ENCODE measurements around the gene SPPL2C. TPM values are rescaled to one million over a fixed set of nuclear protein-coding genes. Genes with fewer than 3 reads are reported as not detected.

The SPPL2C gene
- total RNA-seq, 2 experiments from 2014 or later: not detected

DNA sequence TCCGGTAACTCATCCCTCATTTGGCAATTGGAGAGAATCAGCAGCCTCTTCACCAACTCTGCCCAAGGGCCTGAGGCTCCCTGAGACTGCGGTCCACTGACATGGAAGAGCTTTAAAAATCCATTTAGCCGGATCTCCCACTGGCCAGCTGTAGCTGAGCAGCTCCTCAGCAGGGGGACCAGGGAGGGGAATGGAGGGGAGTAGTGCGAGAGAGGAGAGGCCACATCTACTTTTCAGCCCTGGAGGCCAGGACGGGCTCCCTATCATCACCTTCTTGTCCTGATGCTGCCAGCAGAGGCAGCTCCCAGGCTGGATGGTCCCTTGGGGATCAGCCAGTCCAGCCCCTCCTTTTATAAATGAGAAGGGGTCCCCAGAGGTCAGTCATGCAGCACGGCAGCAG, 25.0 kb upstream of the SPPL2C start:
- no peak for DNase-seq
- no peaks in the 10 kb centered on the region for H3K4me1 Mint-ChIP-seq (ENCODE audit: low read depth)
- H3K27ac Mint-ChIP-seq: no peak overlapping the region
- no peaks in the 10 kb centered on the region for H3K27me3 Mint-ChIP-seq (ENCODE audit: low read depth)
- CTCF ChIA-PET: interaction anchor here (1.0 to 2.6 kb wide), 3 partner anchors 12 to 180 kb away, joined by 3 to 8 read pairs (median 3); no protein-coding TSS in a partner anchor
- no peak overlapping the region for H3K4me3 Mint-ChIP-seq
- no peaks in the 10 kb centered on the region for H3K36me3 Mint-ChIP-seq (ENCODE audit: low read depth)
- intact Hi-C loops (cut with micrococcal nuclease): no loop called here
- no peaks in the 10 kb centered on the region for H3K9me3 Mint-ChIP-seq

DNA sequence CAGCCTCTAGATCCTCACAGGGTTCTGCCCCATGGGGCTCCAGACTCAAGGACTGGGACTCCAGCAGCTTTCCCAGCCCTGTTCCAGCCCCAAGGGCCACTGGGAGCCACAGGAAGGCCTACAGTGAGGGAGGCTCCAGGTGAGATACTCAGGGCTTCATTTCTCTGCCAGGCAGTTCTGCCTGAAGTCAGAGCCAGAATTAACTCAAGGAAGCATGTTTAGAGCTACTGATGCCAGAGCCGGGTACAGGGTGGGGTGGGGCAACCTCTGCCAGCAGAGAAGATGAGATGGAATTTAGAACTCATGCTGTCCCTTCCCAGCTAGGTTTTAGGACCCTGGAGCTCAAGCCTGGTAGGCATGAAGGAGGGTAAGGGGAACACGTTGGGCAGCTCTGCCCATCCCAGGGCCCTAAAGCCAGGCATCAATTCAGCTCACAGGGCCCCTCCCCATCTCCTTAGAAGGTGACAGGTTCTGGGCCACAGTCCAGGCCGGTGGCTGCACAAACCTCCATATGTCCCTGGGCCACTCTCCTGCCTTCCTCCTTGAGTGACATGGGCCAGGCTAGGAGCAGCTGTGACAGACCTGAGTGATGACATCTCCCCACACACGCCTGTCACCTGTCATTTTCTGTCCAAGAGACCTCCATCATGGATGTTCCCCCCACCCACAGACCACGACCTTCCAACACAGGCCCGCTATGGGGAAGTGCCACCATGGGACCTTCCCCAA, 24.5 kb upstream of the SPPL2C start:
- H3K4me1 Mint-ChIP-seq (ENCODE audit: low read depth): no peaks in the 10 kb centered on the region
- H3K4me3 Mint-ChIP-seq: no peak overlapping the region
- no peak overlapping the region for H3K27ac Mint-ChIP-seq
- H3K27me3 Mint-ChIP-seq (ENCODE audit: low read depth): no peaks in the 10 kb centered on the region
- CTCF ChIA-PET: interaction anchor here (1.0 to 2.6 kb wide), 3 partner anchors 11 to 180 kb away, joined by 3 to 8 read pairs (median 3); no protein-coding TSS in a partner anchor
- no peaks in the 10 kb centered on the region for H3K36me3 Mint-ChIP-seq (ENCODE audit: low read depth)
- intact Hi-C loops (cut with micrococcal nuclease): no loop called here
- DNase-seq: no peak
- no peaks in the 10 kb centered on the region for H3K9me3 Mint-ChIP-seq

DNA sequence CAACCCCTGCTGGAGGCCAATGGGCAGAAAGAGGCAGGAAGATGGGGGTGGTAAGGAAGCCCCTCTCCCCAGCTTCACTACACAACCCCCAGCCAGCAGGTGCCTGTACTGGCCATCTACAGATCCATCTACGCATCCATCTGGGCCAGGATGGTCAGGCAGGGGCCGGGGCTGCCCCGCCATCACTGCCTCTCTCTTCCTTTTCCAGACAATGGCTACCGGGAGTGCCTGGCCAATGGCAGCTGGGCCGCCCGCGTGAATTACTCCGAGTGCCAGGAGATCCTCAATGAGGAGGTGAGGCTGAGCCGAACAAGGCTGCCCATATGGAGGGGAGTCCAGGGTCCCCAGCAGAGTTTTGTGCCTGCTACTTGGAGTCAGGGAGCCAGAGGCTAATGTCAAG, 23.5 kb upstream of the SPPL2C start:
- CTCF ChIA-PET: no interaction called here
- Mint-ChIP-seq H3K4me3 (no peak overlapping the region), H3K27ac (no peak overlapping the region), H3K27me3 (ENCODE audit: low read depth) (no peaks in the 10 kb centered on the region), H3K9me3 (no peaks in the 10 kb centered on the region), H3K36me3 (ENCODE audit: low read depth) (no peaks in the 10 kb centered on the region), H3K4me1 (ENCODE audit: low read depth) (no peaks in the 10 kb centered on the region)
- intact Hi-C loops (cut with micrococcal nuclease): no loop called here
- no peak for DNase-seq

DNA sequence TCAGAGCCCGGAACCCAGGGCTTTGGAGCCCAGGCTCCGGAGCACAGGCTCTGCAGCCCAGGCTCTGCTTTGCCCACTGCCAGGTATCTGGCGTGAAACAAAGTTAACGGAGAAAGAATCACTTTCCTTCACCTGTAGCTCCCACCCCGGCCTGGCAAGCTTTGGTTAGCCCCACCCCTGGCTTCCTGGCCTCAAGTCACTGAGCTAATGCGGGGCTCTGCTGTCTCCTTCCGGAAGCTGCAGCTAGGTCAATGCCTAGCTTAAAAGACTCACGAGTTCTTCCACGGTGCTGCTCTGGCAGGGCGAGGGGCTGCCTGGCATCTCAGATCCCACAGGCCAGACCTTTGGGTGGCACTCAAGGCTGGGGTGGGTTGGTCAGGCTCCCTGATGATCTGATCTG, 21.1 kb upstream of the SPPL2C start:
- Mint-ChIP-seq H3K9me3 (no peaks in the 10 kb centered on the region), H3K27me3 (ENCODE audit: low read depth) (no peaks in the 10 kb centered on the region), H3K27ac (no peak overlapping the region), H3K4me1 (ENCODE audit: low read depth) (no peaks in the 10 kb centered on the region), H3K4me3 (no peak overlapping the region), H3K36me3 (ENCODE audit: low read depth) (no peaks in the 10 kb centered on the region)
- CTCF ChIA-PET: interaction anchor here (1.1 kb wide), 1 partner anchor 8 kb away, joined by 3 read pairs; no protein-coding TSS in a partner anchor
- intact Hi-C loops (cut with micrococcal nuclease): no loop called here
- peak; percentile 10 for DNase-seq

DNA sequence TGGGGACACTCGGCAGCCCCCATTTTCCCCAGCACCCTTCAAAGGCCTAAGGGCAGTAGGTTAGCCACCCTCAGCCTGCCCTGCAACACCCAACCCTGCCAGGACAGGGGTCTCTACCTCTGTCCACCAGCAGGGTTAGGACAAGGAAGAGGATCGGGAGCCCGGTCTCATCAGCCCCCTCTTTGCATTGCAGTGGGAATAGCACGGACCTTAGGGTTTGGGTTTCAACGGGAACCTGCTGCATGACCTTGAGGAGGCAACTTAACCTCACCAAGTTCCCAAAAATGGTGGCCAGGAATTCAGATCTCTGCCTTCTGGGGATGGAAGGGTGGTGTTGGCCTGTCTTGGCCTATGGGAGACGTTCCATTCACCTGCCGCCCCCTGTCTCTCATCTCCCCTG, 20.2 kb upstream of the SPPL2C start:
- DNase-seq: no peak
- Mint-ChIP-seq H3K4me3 (no peak overlapping the region), H3K9me3 (no peaks in the 10 kb centered on the region), H3K4me1 (ENCODE audit: low read depth) (no peaks in the 10 kb centered on the region), H3K36me3 (ENCODE audit: low read depth) (no peaks in the 10 kb centered on the region), H3K27me3 (ENCODE audit: low read depth) (no peaks in the 10 kb centered on the region), H3K27ac (no peak overlapping the region)
- intact Hi-C loops (cut with micrococcal nuclease): no loop called here
- CTCF ChIA-PET: no interaction called here

DNA sequence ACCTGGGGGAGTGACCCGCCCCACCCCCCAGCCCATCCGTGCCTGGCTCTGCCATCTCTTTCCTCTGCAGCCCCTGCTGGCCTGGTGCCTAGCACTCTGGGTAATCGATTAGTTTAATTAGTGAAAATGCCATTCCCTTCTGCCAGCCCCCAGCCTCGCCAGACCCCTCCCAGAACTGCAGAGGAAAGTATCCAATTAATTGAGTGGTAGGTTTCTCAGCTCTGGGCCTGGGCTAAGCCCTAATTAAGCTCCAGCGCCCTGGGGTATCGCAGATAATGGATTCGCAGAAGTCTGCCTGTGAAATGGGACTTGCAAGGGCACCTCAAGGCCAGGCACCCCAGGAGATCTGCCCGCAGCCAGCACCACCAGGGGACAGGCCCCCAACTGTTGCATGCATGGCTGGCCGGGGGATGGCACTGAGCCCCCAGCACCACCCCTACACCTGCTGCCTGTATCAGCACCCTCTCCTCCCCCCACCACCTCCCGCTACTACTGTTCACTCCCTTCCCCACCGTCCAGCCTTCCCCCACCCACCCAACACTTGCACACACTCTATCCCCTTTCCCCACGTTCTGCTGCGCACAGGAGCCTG, 19.7 kb upstream of the SPPL2C start:
- intact Hi-C loops (cut with micrococcal nuclease): no loop called here
- H3K36me3 Mint-ChIP-seq (ENCODE audit: low read depth): no peaks in the 10 kb centered on the region

DNA sequence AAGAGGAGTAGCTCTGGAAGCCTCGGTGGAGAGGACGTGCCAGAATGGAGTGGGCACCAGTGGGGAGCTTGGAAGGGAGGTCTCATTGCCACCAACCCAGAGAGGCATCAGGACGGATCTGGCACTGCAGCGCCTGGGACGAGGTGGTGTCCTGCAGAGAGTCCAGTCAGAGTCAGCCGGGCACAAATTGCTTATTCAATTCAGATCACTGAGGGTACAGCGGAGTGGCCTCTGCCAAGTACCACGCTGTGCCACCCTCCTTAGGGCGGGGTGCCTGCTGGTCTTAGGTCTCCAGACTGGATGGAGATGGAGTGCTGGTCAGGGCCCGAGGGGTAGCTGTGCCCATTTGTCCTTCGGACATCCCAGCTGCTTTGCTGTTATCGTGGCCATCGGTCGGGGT, 18.9 kb upstream of the SPPL2C start:
- Mint-ChIP-seq H3K4me3 (no peak overlapping the region), H3K4me1 (ENCODE audit: low read depth) (no peaks in the 10 kb centered on the region), H3K27me3 (ENCODE audit: low read depth) (no peaks in the 10 kb centered on the region), H3K9me3 (no peaks in the 10 kb centered on the region), H3K27ac (no peak overlapping the region), H3K36me3 (ENCODE audit: low read depth) (no peaks in the 10 kb centered on the region)
- no peak for DNase-seq
- intact Hi-C loops (cut with micrococcal nuclease): no loop called here
- CTCF ChIA-PET: interaction anchor here (1.2 kb wide), 1 partner anchor 182 kb away, joined by 3 read pairs; no protein-coding TSS in a partner anchor

More for the DNA sequence above, 19.7 kb upstream of the SPPL2C start:
- CTCF ChIA-PET: no interaction called here
- H3K4me3 Mint-ChIP-seq: no peak overlapping the region
- DNase-seq: no peak
- H3K4me1 Mint-ChIP-seq (ENCODE audit: low read depth): no peaks in the 10 kb centered on the region
- H3K27ac Mint-ChIP-seq: no peak overlapping the region
- no peaks in the 10 kb centered on the region for H3K9me3 Mint-ChIP-seq
- no peaks in the 10 kb centered on the region for H3K27me3 Mint-ChIP-seq (ENCODE audit: low read depth)

DNA sequence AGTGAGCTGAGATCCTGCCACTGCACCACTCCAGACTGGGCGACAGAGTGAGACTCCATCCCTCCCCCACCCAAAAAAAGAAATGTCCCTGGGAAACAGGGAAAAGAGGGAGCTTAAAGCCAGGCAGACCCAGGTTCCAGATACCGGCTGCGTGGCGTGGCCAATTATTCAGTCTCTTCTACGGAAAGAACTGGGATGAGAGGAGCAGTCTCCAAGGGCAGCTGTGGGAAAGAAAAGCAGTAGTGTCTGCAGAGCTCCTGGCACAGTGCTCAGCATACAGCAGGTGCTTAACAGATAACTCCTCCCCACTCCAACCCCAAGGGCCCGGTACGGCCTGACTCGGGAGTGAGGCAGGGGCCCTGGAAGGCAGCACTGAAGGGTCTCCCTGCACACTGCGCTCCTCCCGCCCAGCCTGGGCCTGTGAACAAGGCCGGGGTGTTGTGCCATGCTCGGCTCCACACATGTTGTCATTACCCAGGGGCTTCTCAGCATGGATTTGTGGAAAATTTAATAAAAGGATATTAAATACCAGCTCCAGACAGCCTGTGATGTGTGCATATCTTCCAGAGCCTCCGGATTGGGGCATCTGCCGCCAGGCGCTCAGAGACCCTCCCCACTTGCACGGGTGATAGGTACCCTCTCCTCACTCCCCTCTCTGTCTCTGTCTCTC, 17.6 kb upstream of the SPPL2C start:
- Mint-ChIP-seq H3K9me3 (no peaks in the 10 kb centered on the region), H3K27me3 (ENCODE audit: low read depth) (no peaks in the 10 kb centered on the region), H3K36me3 (ENCODE audit: low read depth) (no peaks in the 10 kb centered on the region), H3K4me3 (no peak overlapping the region), H3K4me1 (ENCODE audit: low read depth) (no peaks in the 10 kb centered on the region), H3K27ac (no peak overlapping the region)
- intact Hi-C loops (cut with micrococcal nuclease): no loop called here
- DNase-seq: no peak
- CTCF ChIA-PET: no interaction called here

DNA sequence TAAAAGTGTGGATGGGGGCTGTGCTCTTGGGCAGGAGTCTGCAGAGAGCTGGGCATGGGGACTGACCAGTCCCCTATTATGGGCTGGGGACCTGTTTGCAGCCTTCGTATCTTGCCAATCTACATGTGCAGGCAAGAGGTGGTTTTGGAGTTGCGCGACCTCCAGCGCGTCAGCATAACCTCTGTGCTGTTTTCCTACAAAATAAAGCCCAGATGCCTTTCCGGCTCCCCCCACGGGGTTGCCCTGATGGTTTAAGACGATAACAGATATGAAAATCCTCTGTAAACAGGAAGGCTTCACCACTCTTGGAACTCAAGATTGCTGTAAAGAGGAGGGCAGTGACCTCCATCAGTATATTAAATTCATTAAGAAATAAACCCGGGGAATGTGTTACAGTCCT, 16.5 kb upstream of the SPPL2C start:
- H3K27me3 Mint-ChIP-seq (ENCODE audit: low read depth): no peaks in the 10 kb centered on the region
- intact Hi-C loops (cut with micrococcal nuclease): no loop called here
- H3K4me1 Mint-ChIP-seq (ENCODE audit: low read depth): no peaks in the 10 kb centered on the region
- DNase-seq: no peak
- H3K36me3 Mint-ChIP-seq (ENCODE audit: low read depth): no peaks in the 10 kb centered on the region
- no peak overlapping the region for H3K4me3 Mint-ChIP-seq
- CTCF ChIA-PET: no interaction called here
- H3K9me3 Mint-ChIP-seq: no peaks in the 10 kb centered on the region
- H3K27ac Mint-ChIP-seq: no peak overlapping the region

DNA sequence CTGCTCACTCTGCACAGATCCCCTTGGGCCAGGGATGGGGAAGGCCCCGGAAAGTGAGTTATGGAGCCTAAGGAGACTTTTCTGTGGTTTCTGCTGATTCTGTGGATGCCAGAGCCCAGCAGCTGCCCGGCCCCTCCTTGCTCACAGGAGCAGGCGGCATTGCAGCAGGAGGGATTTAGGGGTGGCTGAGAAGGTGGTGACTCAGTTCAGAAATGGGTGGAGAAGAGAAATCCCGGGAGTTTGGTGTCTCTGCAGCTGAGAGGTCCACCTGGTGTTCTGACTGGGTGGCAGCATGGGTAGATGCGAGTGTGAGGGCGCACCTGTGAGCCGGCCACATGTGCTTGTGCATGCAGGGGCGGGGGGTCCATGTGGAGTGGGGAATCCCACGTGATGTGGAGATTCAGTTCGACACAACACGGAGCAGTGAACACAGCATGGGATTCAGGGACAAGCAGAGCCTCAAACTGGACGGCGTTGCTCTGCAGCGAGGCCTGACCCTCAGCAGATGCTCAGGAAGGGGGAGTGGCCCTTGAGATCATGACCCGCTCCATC, 16.0 kb upstream of the SPPL2C start:
- no peak overlapping the region for H3K27ac Mint-ChIP-seq
- intact Hi-C loops (cut with micrococcal nuclease): no loop called here
- H3K36me3 Mint-ChIP-seq (ENCODE audit: low read depth): no peaks in the 10 kb centered on the region
- CTCF ChIA-PET: interaction anchor here (1.4 kb wide), 1 partner anchor 189 kb away, joined by 3 read pairs; no protein-coding TSS in a partner anchor
- DNase-seq: no peak
- H3K4me3 Mint-ChIP-seq: no peak overlapping the region
- no peaks in the 10 kb centered on the region for H3K9me3 Mint-ChIP-seq
- H3K4me1 Mint-ChIP-seq (ENCODE audit: low read depth): no peaks in the 10 kb centered on the region
- H3K27me3 Mint-ChIP-seq (ENCODE audit: low read depth): no peaks in the 10 kb centered on the region

DNA sequence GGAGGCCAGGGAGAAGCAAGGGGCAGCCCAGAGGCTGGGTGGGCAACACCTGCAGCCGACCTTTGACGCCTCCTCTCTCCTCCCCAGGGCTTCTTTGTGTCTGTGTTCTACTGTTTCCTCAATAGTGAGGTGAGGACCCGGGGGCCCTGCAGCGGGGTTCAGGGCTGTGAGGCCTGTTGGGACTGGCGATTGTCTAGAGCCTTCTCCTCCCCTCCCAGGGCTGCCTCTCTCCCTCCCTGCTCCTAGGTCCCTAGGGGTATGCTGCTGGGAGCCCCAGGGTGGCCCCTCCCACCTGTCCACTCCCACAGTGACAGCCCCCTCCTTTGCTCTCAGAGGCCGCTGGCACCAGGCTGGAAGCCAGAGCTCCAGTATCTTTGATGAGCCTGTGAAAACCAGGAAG, 10.8 kb upstream of the SPPL2C start:
- CTCF ChIA-PET: interaction anchor here (1.0 to 3.2 kb wide), 3 partner anchors 18 to 194 kb away, joined by 3 to 40 read pairs (median 5); no protein-coding TSS in a partner anchor
- Mint-ChIP-seq H3K27ac (no peak overlapping the region), H3K9me3 (no peaks in the 10 kb centered on the region), H3K27me3 (ENCODE audit: low read depth) (no peaks in the 10 kb centered on the region), H3K4me3 (no peak overlapping the region), H3K4me1 (ENCODE audit: low read depth) (no peaks in the 10 kb centered on the region), H3K36me3 (ENCODE audit: low read depth) (no peaks in the 10 kb centered on the region)
- intact Hi-C loops (cut with micrococcal nuclease): no loop called here
- no peak for DNase-seq
